CD4-positive, alpha-beta T cell treated with Interleukin-10 for 1 hour (primary cell): ENCODE data around the gene PHC2.

Source experiments
- DNase-seq: peaks from one replicate; pipeline ENCODE4 v3.0.0-alpha.2; 2020

The PHC2 gene

DNA sequence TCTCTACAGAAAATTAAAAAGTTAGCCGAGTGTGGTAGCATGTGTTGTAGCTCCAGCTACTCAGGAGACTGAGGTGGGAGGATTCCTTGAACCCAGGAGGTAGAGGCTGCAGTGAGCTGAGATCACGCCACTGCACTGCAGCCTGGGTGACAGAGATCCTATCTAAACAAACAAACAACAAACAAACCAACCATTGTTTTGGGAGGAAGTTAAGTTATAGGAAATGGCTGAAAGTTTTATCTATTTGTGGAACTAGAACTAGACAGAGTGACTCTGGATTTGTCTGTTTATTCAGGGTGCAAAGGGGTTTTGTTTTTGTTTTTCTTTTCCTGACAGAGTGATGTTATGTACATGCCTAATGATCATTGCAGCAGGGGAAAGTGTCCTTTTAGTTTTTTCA lies 143.6 kb downstream of the PHC2 start:
- DNase-seq: no peak

DNA sequence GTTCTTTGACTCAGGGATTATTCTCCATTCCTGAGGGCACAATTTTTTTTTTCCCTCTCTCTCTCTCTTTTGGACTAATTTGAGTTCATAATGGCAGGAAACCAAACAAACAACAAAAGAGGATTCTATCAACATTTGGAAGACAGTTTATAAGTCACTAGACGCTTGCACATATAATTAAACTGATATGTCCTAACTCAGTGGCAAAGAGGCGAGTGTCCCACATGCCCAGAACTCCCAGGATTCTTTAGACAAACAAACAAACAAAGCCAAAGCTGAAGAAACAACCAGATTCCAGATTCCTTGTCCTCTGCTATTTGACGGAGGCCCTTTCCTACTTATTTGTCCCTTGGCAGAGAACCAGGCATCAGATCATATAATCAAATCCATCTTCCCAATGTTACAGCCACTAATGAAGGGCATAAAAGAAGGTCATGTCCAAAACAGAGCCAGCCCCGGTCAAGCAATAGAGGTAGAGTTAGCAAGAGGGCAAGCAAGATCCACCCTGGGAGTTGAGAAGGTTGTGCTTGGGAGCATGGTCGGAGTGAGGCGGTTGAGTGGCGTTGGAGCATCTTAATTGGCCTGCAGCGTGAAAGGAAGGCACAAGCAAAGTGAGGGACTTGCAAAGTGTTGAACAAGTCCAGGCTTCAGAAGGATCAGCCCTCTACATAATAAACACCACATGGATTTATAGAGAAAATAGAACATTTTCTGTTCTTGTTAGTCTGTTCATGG lies 144.3 kb downstream of the PHC2 start:
- no peak for DNase-seq

DNA sequence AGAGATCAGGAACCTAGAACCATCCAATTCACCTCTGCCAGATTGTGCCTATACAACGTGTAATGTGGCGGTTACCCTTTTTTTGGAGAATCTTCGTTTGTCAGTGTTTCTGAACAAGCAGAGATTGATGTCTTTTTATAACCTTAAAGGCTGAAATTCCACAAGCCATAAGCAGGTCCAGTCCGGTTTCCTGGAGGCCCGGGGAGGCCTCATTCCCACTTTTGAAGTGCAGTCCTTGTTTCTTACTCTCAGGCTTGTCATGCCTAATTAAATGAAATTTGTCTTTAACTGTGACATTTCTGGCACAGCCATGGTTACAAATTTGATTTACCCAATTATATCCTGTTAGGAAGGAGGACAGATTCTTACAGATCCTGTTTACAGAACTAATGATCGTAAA lies 146.8 kb downstream of the PHC2 start:
- DNase-seq: no peak

DNA sequence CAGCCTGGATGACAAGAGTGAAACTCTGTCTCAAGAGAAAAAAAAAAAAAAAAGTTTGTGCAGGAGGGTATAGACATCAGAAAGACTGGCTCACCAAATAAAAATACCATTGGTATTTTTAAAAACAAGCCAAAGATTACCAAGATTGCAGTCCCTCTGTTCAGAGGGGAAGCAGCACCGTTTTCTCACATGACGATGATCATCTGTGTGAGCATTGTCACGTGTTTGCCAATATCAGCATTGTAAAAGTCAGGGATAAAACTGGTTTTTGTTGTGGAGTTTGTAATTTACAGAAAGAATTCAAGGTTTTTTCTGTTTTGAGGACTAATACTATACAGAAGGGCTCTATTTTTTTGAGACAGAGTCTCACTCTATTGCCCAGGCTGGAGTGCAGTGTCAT lies 148.1 kb downstream of the PHC2 start:
- no peak for DNase-seq

DNA sequence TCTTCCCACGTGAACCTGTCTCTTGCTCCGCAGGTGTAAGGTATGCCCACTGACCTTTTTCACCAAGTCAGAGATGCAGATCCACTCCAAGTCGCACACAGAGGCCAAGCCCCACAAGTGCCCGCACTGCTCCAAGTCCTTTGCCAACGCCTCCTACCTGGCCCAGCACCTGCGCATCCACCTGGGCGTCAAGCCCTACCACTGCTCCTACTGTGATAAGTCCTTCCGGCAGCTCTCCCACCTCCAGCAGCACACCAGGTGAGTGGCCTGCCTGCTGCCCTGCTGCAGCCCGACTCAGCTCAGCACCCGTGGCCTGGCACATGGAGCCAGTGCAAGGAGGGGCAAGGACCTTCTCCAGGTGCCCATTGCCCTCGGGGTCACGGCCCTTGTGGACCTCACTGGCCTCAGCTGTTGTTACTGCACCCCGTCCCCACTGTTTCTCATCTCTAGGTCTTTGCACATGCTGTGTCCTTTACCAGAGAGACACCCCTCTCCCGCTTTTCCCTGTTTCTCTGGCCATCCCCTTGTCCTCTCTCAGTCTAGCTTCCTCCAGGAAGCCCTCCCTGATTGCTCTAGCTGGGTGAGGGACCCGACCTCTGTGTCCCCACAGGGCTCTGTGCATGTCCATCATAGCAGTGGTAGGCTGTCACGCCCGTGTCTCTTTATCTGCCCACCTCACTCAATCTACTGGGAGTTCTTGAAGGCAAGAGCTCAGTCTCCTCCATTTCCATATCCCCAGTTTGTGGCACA lies 149.2 kb downstream of the PHC2 start:
- no peak for DNase-seq

DNA sequence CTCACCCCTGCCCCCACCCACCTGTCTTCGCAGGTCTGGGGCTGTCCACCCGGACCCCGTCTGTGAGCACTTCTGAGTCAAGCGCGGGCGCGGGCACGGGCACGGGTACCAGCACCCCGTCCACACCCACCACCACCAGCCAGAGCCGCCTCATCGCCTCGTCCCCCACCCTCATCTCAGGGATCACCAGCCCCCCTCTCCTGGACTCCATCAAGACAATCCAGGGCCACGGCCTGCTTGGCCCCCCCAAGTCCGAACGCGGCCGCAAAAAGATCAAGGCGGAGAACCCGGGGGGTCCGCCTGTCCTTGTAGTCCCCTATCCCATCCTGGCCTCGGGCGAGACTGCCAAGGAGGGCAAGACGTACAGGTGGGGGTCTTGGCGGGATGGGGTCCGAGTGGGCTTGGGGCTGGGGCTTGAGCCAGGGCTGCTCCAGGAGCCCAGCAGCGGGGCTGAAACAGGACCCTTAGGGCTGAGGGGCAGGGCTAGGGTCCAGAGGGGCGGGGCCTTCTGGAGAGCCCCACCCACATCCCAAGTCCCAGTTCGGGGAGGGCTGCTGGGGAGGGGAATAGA lies 150.7 kb downstream of the PHC2 start:
- no peak for DNase-seq

DNA sequence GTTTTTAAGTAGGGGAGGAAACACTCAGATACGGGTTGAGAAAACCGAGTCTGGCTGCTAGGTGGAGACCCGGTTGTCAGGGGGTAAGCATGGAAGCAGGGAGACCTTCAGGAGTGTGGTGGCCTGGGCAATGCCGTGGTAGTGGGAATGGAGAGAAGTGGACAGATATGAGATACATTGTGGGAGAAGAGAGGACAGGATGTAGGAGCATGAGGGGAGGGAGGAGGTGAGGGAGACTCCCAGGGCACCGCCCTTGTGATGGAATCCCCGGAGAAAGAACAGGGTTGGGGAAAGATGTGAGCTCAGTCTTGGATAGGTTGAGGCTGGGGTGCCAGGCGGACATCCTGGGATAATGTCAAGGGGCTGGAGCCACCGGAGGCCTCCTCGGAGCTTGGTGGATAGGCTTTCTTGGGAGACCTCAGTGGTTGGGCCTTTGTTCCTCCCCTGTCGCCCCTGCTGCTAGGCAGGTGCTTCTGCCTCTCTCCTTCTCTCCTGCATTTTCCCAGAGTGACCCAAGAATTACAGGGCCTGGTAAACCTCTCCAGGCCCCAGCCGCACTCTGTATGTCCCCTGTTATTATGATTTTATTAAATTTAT lies 153.3 kb downstream of the PHC2 start:
- DNase-seq: no peak

DNA sequence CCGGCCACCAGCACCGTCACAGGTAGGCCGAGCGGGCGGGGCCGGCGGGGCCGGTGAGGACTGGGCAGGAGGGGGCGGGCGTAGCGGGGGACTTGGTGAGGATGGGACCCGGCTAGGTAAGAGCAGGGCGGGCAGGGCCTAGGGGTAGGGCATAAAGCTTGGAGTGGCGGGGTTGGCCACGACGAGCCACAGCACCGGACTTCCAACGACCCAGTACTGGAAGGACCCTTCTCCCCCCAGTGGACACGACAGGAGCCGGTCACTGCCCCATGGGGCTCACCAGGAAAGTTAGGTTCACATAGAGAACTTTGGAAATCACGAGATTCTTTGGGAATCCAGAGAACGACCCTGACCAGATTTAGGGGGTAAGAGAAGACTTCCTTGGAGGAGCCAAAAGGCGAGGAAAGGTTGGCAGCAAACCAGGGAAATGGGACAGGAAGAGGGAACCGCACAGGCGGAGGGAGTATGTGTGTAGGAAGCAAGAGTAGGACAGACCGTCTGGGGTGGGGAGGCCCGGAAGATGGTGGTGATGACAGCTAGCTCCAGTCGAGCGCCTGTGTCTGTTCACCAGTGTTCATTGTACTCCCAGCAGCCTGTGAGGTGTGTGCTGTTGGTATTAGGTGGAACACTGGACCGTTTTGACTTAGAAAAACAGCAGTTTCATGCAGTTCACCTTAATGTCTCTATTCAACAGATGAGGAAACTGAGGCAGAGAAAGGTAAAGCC lies 154.2 kb downstream of the PHC2 start:
- no peak for DNase-seq

DNA sequence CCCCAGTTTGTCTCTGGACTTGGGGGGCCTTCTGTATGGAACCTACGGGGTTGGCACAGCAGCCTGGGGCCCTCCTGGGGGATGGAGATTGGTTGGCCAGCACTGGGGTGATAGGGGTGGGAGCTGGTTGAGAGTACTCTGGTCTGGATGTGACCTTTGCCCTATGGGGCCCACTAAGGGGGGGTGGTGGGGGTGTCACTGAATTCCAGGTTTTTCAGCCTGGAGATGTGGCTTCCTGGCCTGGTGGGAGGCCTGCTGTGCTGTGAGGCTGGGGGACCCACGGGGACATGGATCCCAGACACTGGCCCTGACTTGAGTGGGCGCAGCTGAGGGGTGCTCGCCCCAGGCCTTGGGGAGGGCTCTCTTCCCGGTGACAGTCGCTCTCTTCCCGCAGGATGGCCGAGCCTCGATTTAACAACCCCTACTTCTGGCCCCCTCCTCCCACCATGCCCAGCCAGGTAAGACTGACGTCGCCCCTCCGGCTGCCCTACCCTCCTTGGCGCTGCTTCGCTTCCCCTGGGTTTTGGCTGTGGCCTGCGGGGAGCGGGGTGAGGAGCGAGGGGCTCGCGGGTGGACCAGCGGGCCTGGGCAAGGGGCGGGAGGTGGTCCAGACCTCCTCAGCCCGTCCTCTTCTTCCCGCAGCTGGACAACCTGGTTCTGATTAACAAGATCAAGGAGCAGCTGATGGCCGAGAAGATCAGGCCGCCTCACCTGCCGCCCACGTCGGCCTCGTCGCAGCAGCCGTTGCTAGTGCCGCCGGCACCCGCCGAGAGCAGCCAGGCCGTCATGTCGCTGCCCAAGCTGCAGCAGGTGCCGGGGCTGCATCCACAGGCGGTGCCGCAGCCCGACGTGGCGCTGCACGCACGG lies 155.0 kb downstream of the PHC2 start:
- no peak for DNase-seq

DNA sequence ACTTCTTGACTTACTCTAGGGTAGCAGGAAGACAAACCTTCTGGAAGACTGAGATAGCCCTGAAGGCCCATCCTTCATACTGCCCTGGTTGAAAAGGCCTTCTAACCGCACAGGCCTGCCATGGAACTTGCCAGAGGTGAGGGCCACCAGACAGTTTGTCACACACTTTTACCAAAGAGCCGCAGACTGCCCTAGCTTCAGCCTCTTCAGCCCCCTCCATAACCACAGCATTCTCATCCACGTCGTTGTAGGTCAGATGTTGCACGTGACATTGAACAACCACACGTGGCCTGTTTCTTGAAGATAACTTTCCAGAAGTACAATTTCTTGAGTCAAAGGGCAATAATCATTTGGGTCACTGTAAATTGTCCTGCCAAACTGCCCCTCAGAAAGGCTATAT lies 155.7 kb downstream of the PHC2 start:
- DNase-seq: no peak

DNA sequence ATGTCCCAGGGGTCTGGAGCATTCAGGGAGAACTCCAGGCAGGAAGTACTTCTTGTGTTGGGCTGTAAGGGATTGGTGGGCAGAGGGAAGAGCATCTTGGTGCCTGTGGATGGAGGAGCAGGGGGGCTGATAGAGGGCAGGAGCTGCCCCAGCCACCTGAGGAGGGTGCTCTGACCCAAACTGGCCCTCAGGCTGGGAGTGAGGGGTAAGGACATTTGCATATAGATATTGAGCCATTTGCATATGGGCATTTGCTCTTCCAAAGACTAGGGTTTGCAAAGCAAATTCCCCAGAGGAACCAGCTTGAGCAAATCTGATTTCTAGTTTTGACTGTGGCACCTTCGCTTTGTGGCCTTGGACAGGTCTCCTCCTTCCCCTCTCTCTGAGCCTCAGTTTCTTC lies 156.4 kb downstream of the PHC2 start:
- no peak for DNase-seq

DNA sequence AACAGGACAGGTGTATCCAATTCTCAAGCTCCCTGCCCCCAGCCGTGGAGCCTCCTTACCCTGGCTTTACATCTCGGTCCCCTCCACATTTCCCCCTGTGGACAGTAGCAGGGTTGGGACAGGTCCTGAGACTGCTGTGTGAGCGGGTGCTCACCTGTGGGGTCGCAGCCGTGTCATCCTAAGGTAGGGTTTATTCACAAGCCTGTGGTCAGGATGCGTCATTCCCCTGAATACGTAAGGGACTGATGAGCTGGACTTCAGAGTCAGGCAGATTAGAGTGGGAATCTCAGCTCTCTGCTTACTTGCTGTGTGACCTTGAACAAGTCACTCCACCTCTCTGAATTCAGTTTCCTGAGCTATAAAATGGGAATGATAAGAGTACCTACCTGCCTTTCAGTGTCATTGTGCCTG lies 156.9 kb downstream of the PHC2 start:
- DNase-seq: no peak
